SIG-M5 treated with dmso at 0.1 percent for 504 hours (cell line): ENCODE measurements around the gene PPP5C.
"Not testable (repeated sequence)": the region's sequence is repeated elsewhere in the genome, so short reads cannot be mapped to it uniquely, and the experiment has no call there.

Source experiments
- DNase-seq: peaks from one replicate; lab custom pipeline; 2025; ENCODE audit not compliant: unreplicated experiment; lab: John Stamatoyannopoulos, UW

The PPP5C gene

GRCh38 chr19:46383846-46384245 lies 37.0 kb downstream of the PPP5C start:
- DNase-seq = no peak

DNA sequence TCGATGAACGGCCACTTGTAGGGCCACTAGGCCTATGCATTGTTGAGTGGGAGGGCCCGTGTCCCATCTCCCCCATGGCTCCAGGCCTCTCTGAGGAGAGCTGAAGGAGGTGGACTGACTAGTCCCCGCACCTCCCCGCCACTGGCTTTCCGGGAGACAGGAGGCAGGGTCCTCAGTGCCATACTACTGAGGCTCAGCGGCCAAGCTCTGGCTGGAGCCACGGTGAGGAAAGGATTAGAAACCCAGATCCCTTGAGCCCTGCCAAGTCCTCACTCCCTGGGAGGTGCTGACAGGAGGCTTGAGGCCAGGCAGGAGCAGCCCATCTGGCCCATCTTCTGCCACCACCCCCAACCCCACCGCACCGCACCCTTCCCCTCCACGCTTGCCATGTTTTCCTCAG lies 37.5 kb downstream of the PPP5C start:
- no peak for DNase-seq

GRCh38 chr19:46385636-46386035 lies 38.7 kb downstream of the PPP5C start:
- DNase-seq = no peak

- no peak for DNase-seq
These were observed 39.3 kb downstream of the PPP5C start for GRCh38 chr19:46386151-46386550.

- DNase-seq = no peak
These were observed 40.3 kb downstream of the PPP5C start for GRCh38 chr19:46386996-46387712.

GRCh38 chr19:46387713-46388130 lies 40.8 kb downstream of the PPP5C start:
- DNase-seq = no peak

GRCh38 chr19:46388311-46389095 lies 41.6 kb downstream of the PPP5C start:
- DNase-seq = no peak

GRCh38 chr19:46390121-46390858 lies 43.4 kb downstream of the PPP5C start:
- no peak for DNase-seq

DNA sequence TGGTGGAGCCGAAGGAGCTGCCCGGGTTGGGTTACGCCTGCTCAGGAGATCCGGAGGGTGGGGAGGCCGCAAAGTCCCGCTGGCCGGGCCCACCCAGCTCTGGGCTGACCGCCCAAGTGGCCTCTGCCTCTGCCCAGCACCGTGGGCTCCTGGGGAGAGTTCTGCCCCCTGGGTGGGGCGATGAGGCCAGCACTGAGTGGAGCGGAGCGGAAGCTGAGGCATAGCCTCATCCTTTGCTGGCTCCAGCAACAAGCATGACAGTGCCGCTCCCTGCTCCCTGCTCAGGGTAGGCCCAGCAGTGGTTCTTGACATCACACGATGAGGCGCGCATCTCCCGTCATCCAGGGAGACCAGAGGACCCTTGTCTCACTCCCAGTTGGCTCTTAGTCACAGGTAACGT lies 44.0 kb downstream of the PPP5C start:
- DNase-seq = no peak

- no peak for DNase-seq
These were observed 44.7 kb downstream of the PPP5C start for GRCh38 chr19:46391296-46392251.

- no peak for DNase-seq
These were observed 45.4 kb downstream of the PPP5C start for GRCh38 chr19:46392252-46392801.

DNA sequence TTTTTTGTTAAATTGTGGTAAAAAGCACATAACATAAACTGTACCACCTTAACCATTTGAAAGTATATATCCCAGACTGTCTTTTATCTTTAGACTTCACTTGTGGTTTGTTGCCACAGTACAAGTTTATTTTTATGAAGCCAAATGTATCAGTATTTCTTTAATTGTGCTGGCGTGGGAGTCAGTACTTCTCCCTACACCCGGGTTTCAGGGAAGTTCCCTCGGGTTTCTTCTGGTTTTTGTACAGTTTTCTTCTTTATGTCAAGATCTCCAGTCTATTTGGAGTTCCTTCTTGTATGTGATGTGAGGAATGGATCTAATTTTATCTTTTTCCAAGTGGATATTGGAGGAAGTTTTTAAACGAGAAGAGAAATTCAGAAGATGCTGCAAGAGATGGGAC lies 46.0 kb downstream of the PPP5C start:
- no peak for DNase-seq

- no peak for DNase-seq
These were observed 46.8 kb downstream of the PPP5C start for GRCh38 chr19:46393456-46394401.

DNA sequence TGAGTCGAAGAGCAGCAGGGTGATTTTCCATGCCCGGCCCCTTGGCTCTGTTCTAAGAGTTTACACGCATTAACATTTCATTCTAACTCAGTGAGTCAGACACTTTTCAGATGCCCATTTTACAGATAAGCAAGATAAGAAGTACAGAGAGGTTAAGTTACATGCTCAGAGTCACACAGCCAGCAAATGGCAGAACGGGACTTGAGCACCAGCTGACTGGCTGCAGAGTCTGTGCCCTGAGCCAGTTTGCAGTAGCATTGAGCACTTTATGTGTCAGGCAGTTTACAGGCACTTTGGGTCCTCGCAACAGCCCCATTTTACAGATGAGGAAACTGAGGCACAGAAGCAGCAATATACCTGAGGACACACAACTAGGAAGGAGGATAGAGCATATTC lies 47.5 kb downstream of the PPP5C start:
- DNase-seq = no peak

DNA sequence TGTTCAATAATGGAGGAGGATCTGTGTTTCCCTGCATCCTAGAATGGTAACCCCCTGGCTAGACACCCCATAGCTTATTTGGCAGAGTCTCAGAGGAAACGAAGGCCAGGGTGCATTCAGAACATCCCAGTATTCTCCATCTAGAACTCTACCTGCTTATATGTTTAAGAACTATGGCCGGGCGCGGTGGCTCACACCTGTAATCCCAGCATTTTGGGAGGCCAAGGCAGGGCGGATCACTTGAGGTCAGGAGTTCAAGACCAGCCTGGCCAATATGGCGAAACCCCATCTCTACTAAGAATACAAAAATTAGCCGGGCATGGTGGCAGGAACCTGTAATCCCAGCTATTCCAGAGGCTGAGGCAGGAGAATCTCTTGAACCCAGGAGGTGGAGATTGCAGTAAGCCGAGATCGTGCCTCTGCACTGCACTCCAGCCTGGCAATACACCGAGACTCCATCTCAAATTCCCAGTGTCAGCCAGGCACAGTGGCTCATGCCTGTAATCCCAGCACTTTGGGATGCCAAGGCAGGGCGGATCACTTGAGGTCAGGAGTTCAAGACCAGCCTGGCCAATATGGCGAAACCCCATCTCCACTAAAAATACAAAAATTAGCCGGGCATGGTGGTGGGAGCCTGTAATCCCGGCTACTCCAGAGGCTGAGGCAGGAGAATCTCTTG lies 51.1 kb downstream of the PPP5C start:
- not testable (repeated sequence) for DNase-seq

GRCh38 chr19:46402725-46403124 lies 55.8 kb downstream of the PPP5C start:
- no peak for DNase-seq

DNA sequence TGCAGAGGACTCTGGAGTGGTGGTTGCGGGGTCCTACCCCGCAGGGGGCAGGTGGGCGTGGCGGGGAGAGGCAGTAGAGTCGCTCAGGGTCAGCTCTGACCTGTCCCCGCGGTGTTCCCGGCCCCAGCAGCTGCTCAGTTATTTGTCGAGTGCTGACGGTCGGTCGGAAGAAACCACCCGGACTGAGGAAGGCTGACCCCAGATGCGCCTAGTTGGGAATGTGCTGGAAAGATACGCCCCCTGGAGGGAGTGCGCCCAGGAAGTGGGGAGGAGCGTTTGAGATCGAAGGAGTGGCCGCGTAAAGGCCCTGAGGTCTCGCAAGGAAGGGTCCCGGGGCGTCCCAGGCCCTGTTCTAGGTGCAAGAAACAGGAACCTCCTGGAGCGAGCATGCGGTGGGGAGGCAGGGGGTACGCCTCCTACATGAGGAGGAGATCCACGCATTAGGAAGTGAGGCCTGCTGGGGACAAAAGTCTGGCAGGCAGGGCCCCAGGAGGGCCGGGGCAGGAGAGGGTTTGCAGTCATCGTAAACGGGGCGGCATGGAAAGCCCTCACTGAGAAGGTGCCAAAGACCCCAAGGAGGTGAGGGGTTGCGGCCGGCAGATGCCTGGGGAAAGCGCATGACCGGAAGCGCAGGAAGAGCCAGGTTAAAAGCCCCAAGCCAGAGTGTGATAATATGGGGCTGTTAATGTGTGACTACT lies 57.3 kb downstream of the PPP5C start:
- no peak for DNase-seq
